ENCODE data around the gene APOO.

APOO gene

GRCh38 chrX:23783589-23784469 is 123.9 kb downstream of the APOO start:
- in situ Hi-C loops (cut with HindIII; ENCODE audit: low sequenced_read_pairs) = no loop called here
- H3K4me3 ChIP-seq (ENCODE audit: low read depth, low read length) = peak overlapping the region; percentile 69
- DNase-seq (ENCODE audit: low read depth) = no peak
- TF ChIP-seq CTCF (IDR thresholded peaks at IDR 0.05; ENCODE audit: low read depth, low read length, missing control alignments) = no peak
